Uterus (tissue), 4 donors: ENCODE measurements around the gene BICRA. TPM values are rescaled to one million over a fixed set of nuclear protein-coding genes. Genes with fewer than 3 reads are reported as not detected.

Source experiments
- DNase-seq, 2 donors: peaks; one replicate each; pipeline ENCODE4 v3.0.0-alpha.2; 2019 to 2020
- H3K27ac ChIP-seq, 2 donors: fragments of 200-600 bp; sonication (generic); 1 replicate in 1 of 2; 2 replicates in 1 of 2; pipeline ENCODE4 v1.5.1; 2016 to 2018
- H3K27me3 ChIP-seq, 2 donors: fragments of 200-600 bp; sonication (generic); one replicate each; pipeline ENCODE4 v1.5.1; 2018 to 2019; ENCODE audit warnings: control low read depth in 1 of 2
- H3K36me3 ChIP-seq, 2 donors: fragments of 200-600 bp; sonication (generic); one replicate each; pipeline ENCODE4 v1.5.1; 2019; ENCODE audit warnings: control low read depth in 1 of 2
- H3K4me1 ChIP-seq, 2 donors: fragments of 200-600 bp; sonication (generic); one replicate each; pipeline ENCODE4 v1.5.1; 2018 to 2019; ENCODE audit warnings: control low read depth in 1 of 2
- H3K4me3 ChIP-seq, 2 donors: fragments of 200-600 bp; sonication (generic); 1 replicate in 1 of 2; 2 replicates in 1 of 2; pipeline ENCODE4 v1.5.1; 2018 to 2019; ENCODE audit warnings: mild to moderate bottlenecking in 1 of 2
- H3K9me3 ChIP-seq, 2 donors: fragments of 200-600 bp; sonication (generic); one replicate each; pipeline ENCODE4 v1.5.1; 2019; ENCODE audit warnings: control low read depth in 1 of 2
- POLR2A ChIP-seq, 2 donors: fragments of 450-650 bp; IDR thresholded peaks; one replicate each; pipeline ENCODE4 v1.6.1; 2016; ENCODE audit warnings: antibody characterized with exemption in 2 of 2, mild to moderate bottlenecking in 1 of 2, moderate library complexity in 1 of 2
- intact Hi-C: fragments of 100-400 bp; cut with DNase I; formaldehyde crosslinking; loops from one replicate; pipeline ENCODE4 v1.15.1; 2023; ENCODE audit warnings: low total_unique reads
- total RNA-seq, 4 donors: library from RNA; depleted of rRNA in 3 of 4; stranded (reverse); fragments of >200 nt in 3 of 4; gene quantifications; one replicate each; pipeline versions ENCODE4 v1.1.0 to v1.2.4, GENCODE V29; 2014 to 2023
- TF ChIP-seq, protein P1 (sequence below), 4 experiments: fragments of 200-600 bp in 2 of 4; fragments of 450-650 bp in 2 of 4; sonication (generic) in 2 of 4; IDR thresholded peaks; one replicate each; pipeline ENCODE4 v1.5.1; 2016 to 2019; ENCODE audit warnings: antibody characterized with exemption in 4 of 4, mild to moderate bottlenecking in 2 of 4, moderate library complexity in 1 of 4
- donor health status: DM: yes; HTN: yes; CAD: no.

The BICRA gene
- total RNA-seq, 4 donors from 2014 or later, result 2.0 to 28.1 (median 20.5) TPM

DNA sequence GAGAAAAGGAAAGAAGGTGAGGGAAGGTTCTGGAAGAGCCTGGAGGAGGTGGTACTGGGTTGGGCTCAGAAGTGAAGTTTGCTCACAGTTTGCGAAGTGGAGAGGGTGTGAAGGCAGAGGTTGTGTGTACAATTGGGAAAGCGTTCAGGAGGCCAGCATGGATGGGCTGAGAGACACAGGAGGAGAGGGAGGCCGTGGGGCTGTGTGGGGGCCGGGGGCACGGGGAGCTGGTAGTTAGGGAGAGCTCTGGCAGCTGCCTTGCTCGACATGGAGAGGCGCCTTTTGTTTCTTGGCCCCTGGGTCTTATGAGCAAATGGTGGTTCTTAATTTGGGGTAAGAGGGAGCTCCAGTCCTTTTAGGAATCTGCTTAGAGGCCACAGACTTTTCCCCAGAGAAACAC is 16.7 kb downstream of the BICRA start:
- Histone ChIP-seq H3K27me3 (no peaks in the 10 kb centered on the region), H3K4me1 (peaks cover 0 to 17% of the 10 kb centered on the region in 2 donors), H3K27ac (peak overlapping the region; percentile 8 to 70), H3K4me3 (no peak overlapping the region), H3K36me3 (no peaks in the 10 kb centered on the region), H3K9me3 (no peaks in the 10 kb centered on the region)
- intact Hi-C loops, result no loop called here
- TF ChIP-seq, protein P1, sequence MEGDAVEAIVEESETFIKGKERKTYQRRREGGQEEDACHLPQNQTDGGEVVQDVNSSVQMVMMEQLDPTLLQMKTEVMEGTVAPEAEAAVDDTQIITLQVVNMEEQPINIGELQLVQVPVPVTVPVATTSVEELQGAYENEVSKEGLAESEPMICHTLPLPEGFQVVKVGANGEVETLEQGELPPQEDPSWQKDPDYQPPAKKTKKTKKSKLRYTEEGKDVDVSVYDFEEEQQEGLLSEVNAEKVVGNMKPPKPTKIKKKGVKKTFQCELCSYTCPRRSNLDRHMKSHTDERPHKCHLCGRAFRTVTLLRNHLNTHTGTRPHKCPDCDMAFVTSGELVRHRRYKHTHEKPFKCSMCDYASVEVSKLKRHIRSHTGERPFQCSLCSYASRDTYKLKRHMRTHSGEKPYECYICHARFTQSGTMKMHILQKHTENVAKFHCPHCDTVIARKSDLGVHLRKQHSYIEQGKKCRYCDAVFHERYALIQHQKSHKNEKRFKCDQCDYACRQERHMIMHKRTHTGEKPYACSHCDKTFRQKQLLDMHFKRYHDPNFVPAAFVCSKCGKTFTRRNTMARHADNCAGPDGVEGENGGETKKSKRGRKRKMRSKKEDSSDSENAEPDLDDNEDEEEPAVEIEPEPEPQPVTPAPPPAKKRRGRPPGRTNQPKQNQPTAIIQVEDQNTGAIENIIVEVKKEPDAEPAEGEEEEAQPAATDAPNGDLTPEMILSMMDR (IDR thresholded peaks at IDR 0.05), result no peak
- no peak for TF ChIP-seq POLR2A (IDR thresholded peaks at IDR 0.05)
- DNase-seq, result no peak

DNA sequence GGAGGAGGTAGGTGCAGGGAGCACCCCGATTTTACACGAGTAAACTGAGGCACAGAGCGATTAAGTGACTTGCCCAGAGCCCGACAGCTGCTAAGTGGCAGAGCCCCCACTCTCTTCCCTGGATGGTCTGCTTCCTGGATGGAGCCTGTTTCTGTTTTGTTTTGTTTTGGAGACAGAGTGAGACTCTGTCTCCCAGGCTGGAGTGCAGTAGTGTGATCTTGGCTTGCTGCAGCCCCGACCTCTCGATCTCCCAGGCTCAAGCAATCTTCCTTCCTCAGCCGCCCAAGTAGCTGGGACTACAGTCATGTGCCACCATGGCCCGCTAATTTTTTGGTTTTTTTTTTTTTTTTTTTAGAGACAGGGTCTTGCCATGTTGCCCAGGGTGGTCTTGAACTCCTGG is 17.3 kb downstream of the BICRA start:
- H3K4me1 ChIP-seq, result peaks cover 5 to 17% of the 10 kb centered on the region in 2 donors
- H3K36me3 ChIP-seq, result no peaks in the 10 kb centered on the region
- peak overlapping the region; percentile 8 to 70 for H3K27ac ChIP-seq
- H3K27me3 ChIP-seq, result no peaks in the 10 kb centered on the region
- DNase-seq, result no peak
- TF ChIP-seq, protein P1 (IDR thresholded peaks at IDR 0.05), result no peak
- no peak for TF ChIP-seq POLR2A (IDR thresholded peaks at IDR 0.05)
- no peak overlapping the region for H3K4me3 ChIP-seq
- intact Hi-C loops, result no loop called here
- no peaks in the 10 kb centered on the region for H3K9me3 ChIP-seq

DNA sequence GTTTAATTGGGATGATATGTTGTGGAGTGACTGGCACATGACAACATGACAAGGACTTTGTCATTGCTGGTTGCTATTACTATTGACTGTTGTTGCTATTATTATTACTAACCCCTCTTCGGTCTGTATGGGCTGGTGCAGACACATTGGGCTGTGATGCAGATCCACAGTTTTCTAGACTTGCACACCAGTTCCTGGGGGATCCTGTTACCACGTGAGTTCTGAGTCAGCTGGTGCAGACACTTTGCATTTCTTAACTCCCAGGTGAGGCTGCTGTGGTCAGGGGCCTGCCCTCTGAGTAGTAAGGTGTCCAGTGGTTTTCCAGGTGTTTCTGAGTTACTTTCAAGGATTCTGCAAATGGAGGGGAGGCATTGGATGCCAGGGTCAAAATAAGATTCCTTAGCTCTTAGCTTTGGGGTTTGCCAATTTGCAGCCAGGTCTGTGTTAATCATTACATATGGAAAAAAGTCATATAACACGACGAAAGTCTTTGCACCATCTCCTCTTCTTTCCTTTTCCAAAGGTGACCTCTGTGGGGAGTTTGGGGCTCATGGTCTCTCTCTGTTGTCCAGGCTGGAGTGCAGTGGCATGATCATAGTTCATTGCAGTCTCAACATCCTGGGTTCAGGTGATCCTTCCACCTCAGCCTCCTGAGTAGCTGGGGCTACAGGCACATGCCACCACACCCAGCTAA is 19.3 kb downstream of the BICRA start:
- H3K27ac ChIP-seq, result no peak overlapping the region
- DNase-seq, result no peak
- intact Hi-C loops, result no loop called here
- H3K9me3 ChIP-seq, result no peaks in the 10 kb centered on the region
- H3K36me3 ChIP-seq, result no peaks in the 10 kb centered on the region
- no peaks in the 10 kb centered on the region for H3K27me3 ChIP-seq
- TF ChIP-seq, protein P1 (IDR thresholded peaks at IDR 0.05), result no peak
- TF ChIP-seq POLR2A (IDR thresholded peaks at IDR 0.05), result no peak
- peaks cover 11 to 25% of the 10 kb centered on the region in 2 donors for H3K4me1 ChIP-seq
- no peak overlapping the region for H3K4me3 ChIP-seq

GRCh38 chr19:47630594-47630993 is 21.7 kb downstream of the BICRA start:
- no peaks in the 10 kb centered on the region for H3K9me3 ChIP-seq
- intact Hi-C loops, result no loop called here
- DNase-seq, result no peak
- peaks cover 11 to 21% of the 10 kb centered on the region in 2 donors for H3K4me1 ChIP-seq
- no peaks in the 10 kb centered on the region for H3K27me3 ChIP-seq
- no peak overlapping the region for H3K27ac ChIP-seq
- TF ChIP-seq, protein P1 (IDR thresholded peaks at IDR 0.05), result no peak
- no peak for TF ChIP-seq POLR2A (IDR thresholded peaks at IDR 0.05)
- no peak overlapping the region for H3K4me3 ChIP-seq
- no peaks in the 10 kb centered on the region for H3K36me3 ChIP-seq

DNA sequence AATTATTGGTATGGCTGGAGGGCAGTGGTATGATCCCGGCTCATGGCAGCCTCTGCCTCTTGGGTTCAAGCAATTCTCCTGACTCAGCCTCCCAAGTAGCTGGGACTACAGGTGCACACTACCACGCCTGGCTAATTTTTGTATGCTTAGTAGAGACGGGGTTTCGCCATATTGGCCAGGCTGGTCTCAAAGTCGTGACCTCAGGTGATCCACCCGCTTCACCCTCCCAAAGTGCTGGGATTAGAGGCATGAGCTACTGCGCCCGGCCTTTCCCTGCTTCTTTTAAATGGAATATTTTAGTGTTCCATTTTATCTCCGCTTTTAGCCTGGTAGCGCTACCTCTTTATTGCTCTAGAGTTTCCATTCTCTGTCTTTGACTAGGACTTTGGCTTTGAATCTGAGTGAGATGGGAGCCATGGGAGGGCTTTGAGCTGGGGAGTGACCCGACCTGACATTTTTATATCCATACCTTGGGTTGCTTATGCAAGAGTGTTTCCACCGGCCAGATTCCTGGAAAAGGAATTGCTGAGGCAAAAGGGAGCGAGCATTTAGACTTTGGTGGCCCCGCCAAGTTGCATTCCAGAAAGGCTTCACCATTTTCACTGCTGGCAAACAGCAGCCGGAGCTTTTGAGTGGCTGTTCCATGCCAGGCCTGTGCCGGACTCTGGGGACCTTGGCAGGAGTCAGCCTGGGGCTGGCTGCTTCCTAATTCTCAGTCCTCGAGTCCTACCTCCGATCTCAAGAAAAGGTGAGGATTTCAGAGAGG is 22.9 kb downstream of the BICRA start:
- DNase-seq, result peak; percentile 54 to 63
- intact Hi-C loops, result no loop called here
- Histone ChIP-seq H3K9me3 (no peaks in the 10 kb centered on the region), H3K27ac (peak overlapping the region; percentile 55 to 76), H3K4me1 (peaks cover 11 to 17% of the 10 kb centered on the region in 2 donors), H3K36me3 (no peaks in the 10 kb centered on the region), H3K27me3 (no peaks in the 10 kb centered on the region), H3K4me3 (no peak overlapping the region)
- TF ChIP-seq, protein P1 (IDR thresholded peaks at IDR 0.05), result no peak
- no peak for TF ChIP-seq POLR2A (IDR thresholded peaks at IDR 0.05)
